GM12864 (cell line): ENCODE measurements around the gene FARP2.
"Not testable (repeated sequence)": the region's sequence is repeated elsewhere in the genome, so short reads cannot be mapped to it uniquely, and the experiment has no call there.

Experiments used
- DNase-seq: peaks from one replicate; pipeline ENCODE4 v3.0.0-alpha.2; 2011; ENCODE audit warnings: low read depth
- H3K4me3 ChIP-seq: 2 replicates; pipeline ENCODE4 v1.5.1; 2011; ENCODE audit warnings: mild to moderate bottlenecking, low read depth, low read length, control low read depth
- CTCF ChIP-seq: IDR thresholded peaks from 2 replicates; pipeline ENCODE4 v1.5.1; 2011; ENCODE audit warnings: low read depth, mild to moderate bottlenecking, moderate library complexity, low read length, control low read depth, inconsistent platforms; ENCODE audit errors: missing control alignments

The FARP2 gene

GRCh38 chr2:241522477-241522876 lies 166.4 kb downstream of the FARP2 start:
- TF ChIP-seq CTCF, result no peak
- H3K4me3 ChIP-seq, result no peak overlapping the region
- no peak for DNase-seq

- DNase-seq, H3K4me3 ChIP-seq: not testable (repeated sequence)
Measured at GRCh38 chr2:241525818-241526780, 170.0 kb downstream of the FARP2 start.

GRCh38 chr2:241530571-241530970 lies 174.5 kb downstream of the FARP2 start:
- H3K4me3 ChIP-seq, result no peak overlapping the region
- no peak for DNase-seq
- no peak for TF ChIP-seq CTCF

- H3K4me3 ChIP-seq, result no peak overlapping the region
- TF ChIP-seq CTCF, result no peak
- DNase-seq, result no peak
Measured at GRCh38 chr2:241531161-241531722, 175.2 kb downstream of the FARP2 start.

- no peak for DNase-seq
- no peak overlapping the region for H3K4me3 ChIP-seq
- no peak for TF ChIP-seq CTCF
Measured at GRCh38 chr2:241532168-241532567, 176.1 kb downstream of the FARP2 start.

- H3K4me3 ChIP-seq, result no peak overlapping the region
- no peak for DNase-seq
- TF ChIP-seq CTCF, result no peak
Measured at GRCh38 chr2:241532733-241533601, 176.9 kb downstream of the FARP2 start.

- DNase-seq, result no peak
Measured at GRCh38 chr2:241534293-241534692, 178.2 kb downstream of the FARP2 start.

More at GRCh38 chr2:241534293-241534692, 178.2 kb downstream of the FARP2 start:
- no peak overlapping the region for H3K4me3 ChIP-seq
- no peak for TF ChIP-seq CTCF
